Measurements from ENCODE around the gene ATP8B3.

GRCh38 chr19:1839658-1840540, 27.8 kb upstream of the ATP8B3 start:
- TF ChIP-seq ZBTB7A (IDR thresholded peaks at IDR 0.05; ENCODE audit: low read depth) (no peak), CREB1 (IDR thresholded peaks at IDR 0.05; ENCODE audit: low read depth) (no peak), MAX (IDR thresholded peaks at IDR 0.05) (no peak), USF1 (IDR thresholded peaks at IDR 0.05) (no peak), TAF1 (IDR thresholded peaks at IDR 0.05; ENCODE audit: low read depth) (no peak)

Data from Ishikawa (cell line).